GM19099 (cell line): ENCODE data around the gene EBPL.

ENCODE experiments used
- POLR2A ChIP-seq: IDR thresholded peaks from 3 replicates; pipeline ENCODE4 v1.6.1; 2011; ENCODE audit warnings: low read depth; ENCODE audit not compliant: insufficient read length; ENCODE audit errors: extremely low read depth

EBPL gene

DNA sequence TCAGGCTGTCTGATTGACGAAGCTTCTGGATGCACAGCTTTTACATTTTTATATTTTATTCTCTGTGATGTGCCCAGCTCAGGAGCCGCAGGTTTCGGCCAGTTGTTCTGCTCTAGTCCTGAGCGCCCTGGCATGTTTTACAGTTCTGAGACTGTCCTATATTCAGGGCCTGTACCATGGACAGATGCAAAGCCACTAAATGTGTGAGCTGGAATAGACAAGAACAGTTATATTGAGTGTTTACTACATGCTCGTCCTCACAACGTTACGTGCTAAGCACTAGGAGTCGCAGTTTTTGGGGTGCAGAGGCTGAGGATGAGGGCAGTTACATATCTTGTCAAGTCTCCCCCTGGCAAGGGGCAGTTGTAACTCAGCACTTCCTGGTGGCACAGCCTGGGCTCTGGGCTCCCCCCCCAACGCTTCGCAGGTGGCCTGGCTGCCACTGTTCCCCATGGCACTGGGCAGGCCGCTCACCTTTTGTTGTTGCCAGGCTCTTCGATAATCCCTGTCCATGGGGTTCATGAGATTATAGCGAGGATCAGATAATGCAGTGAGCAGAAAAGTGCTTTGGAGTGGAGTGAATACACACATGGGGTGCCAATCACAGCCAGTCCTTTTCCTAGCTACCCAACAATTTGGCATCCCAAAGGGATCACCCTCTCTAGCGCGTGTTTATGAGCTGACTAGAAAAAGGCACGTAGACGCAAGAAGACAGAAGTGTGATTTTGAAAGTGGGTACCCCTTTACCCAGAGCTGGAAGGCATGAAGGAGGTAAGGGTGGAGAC is 39.5 kb downstream of the EBPL start:
- no peak for TF ChIP-seq POLR2A

- TF ChIP-seq POLR2A = no peak
Measured at GRCh38 chr13:49649963-49650312, 41.3 kb downstream of the EBPL start.

DNA sequence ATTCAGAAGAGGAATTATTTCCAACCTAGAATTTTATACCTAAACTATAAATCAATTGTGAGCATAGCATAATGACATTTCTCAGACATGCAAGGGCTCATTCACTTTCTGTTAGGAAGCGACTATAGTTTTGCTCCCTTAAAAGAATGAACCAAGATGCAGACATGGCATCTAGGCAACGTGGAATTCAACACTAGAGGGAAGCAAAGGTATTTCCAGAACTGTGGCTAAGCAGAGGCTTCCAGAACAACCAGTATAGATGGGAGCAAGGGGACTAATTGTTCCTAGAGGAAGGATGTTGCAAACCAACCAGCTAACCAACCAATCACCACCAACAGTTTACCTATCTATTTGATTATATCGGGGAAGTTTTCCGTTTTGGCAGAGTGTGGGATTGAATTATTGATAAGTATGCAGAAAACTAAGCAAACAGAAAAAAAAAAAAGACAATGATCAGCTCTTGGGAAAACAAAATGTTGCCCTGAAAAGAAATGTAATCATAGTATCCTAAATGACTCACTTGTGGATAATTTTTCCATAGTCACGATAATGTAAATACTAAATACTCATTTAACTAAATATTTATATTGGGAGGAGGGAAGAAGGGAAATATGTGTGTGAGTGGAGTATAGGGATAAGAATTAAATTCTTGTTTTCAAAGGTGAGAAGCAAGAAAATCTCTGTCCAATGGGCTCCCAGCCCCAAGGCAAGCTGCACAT is 41.9 kb downstream of the EBPL start:
- no peak for TF ChIP-seq POLR2A

GRCh38 chr13:49646688-49647087 is 44.6 kb downstream of the EBPL start:
- no peak for TF ChIP-seq POLR2A

DNA sequence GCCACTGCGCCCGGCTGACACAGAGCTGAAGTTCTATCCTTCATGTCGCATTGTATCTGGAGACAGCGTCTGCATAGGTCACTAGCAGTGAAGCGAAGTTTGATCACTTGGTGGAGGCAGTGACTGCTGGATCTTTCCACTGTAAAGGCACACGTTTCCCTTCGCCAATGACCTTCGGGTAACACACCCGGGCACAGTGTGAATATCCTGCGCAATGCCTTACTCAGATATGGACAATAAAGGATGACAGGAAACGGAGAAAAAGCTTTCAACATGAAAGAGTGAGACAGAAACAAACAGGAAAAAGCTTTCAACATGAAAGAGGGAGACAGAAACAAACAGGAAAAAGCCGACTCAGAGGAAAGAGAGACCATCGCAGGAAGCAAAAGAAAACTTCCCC is 45.8 kb downstream of the EBPL start:
- TF ChIP-seq POLR2A = no peak

- TF ChIP-seq POLR2A = no peak
Measured at GRCh38 chr13:49643035-49643646, 48.1 kb downstream of the EBPL start.

GRCh38 chr13:49641801-49642291 is 49.4 kb downstream of the EBPL start:
- no peak for TF ChIP-seq POLR2A

- TF ChIP-seq POLR2A = no peak
Measured at GRCh38 chr13:49638744-49639072, 52.6 kb downstream of the EBPL start.

DNA sequence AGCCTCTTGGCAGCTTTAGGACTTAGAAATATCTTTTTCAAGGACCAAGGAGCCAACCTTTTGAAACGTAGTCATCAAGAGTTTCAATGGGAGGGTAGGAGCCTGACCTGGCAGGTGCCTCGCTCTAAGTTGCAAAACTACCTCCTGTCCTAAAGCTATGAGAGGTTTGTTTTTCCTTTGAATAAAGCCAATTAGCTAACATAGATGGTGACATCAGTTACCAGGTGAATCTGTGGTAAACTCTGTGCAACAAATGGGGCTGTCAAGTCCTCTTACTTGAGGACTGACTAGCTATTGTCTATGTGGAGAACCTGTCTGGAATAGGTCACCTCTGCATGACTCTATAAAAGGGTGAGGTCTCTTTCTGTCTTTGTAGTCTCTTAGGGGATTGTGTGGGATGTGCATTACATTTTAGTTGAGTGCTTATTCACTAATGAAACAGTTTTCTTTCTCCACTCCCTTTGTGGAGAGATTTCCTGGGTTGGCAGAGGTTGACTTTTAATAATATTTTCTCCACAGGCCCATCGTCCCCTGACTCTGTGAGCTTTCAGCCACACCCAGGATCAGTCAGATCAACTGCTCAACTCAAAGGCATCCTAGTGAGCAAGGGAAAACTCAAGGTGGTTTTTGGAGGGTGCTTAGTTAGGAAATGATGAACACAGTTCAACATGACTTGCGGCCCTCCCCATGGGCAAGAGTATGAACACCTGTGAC is 53.1 kb downstream of the EBPL start:
- no peak for TF ChIP-seq POLR2A

DNA sequence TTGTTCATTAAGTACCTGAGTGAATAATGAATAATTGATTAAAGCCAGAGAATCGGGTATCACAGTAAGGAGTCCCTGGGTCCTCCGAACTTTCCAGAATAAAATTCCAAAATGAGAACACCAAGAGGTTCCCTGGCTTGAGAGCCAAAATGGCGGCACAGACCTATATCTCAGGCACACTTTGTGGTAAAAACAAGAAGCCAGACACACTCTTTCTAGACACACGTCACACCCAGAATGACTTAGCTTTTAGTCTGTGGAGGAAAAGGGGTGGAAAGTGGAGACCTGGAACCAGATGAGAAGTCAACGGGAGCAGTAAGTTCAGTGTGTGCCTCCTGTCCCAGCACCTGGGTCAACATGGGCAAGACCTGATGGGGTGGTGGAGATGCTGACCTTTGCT is 54.6 kb downstream of the EBPL start:
- no peak for TF ChIP-seq POLR2A

- TF ChIP-seq POLR2A = no peak
Measured at GRCh38 chr13:49635599-49636433, 55.5 kb downstream of the EBPL start.

DNA sequence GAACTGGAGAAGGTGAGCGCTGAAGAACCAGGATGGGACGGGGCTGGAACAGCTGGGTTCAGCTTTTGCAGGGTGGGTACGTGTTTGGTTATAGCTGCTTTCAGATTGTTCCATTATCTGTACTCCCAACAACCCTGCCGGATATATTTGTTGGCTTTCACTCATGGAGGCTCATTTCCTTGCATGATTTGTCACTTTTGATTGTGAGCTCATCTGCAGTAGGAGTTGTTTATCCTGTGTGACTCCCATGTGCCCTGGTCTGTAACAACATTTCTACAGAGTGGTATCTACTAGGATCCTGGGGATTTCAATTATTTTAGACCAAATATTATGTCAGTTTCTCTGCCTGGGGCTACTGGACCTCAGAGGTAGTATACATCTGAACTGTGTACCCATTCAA is 57.6 kb downstream of the EBPL start:
- no peak for TF ChIP-seq POLR2A

DNA sequence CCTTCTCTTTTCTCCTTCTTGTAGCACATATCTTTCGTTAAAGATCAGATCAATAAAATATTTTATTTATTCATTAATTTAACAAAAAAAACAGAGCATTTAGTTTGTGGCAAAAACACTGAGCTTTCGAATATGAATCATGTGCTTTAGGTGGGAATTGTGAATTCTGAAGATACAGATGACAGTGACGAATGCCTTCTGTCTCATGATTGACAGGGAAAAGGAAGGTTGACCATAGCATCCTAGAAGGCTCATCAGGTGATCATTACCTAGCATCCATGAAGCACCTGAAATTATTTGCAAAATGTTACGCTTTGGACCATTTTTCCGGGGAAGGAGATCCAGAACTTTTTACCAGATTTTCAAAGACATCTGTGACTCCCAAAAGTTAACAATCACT is 59.1 kb downstream of the EBPL start:
- TF ChIP-seq POLR2A = no peak

DNA sequence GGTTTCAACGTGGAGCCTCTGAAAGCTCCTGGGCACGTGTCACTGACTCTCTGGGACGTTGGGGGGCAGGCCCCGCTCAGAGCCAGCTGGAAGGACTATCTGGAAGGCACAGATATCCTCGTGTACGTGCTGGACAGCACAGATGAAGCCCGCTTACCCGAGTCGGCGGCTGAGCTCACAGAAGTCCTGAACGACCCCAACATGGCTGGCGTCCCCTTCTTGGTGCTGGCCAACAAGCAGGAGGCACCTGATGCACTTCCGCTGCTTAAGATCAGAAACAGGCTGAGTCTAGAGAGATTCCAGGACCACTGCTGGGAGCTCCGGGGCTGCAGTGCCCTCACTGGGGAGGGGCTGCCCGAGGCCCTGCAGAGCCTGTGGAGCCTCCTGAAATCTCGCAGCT is 60.7 kb downstream of the EBPL start:
- TF ChIP-seq POLR2A = no peak
